Neural cell (in vitro differentiated cells): Measurements from ENCODE around the gene TPST2. TPM values are rescaled to one million over a fixed set of nuclear protein-coding genes. Genes with fewer than 3 reads are reported as not detected.

Source experiments
- H2AFZ ChIP-seq: fragments of 200-600, 300-800 bp; sonication (generic), shearing (Covaris generic); 2 replicates; pipeline ENCODE4 v1.6.0; 2014; ENCODE audit warnings: low read depth, mild to moderate bottlenecking, antibody characterized with exemption, low read length, moderate library complexity
- H3F3A ChIP-seq: fragments of 200-600 bp; shearing (Covaris generic); 2 replicates; pipeline ENCODE4 v1.6.1; 2016; ENCODE audit warnings: mild to moderate bottlenecking, moderate library complexity, mixed read lengths, antibody characterized with exemption, low read length; ENCODE audit not compliant: insufficient read depth, poor library complexity, severe bottlenecking
- H3K27ac ChIP-seq: fragments of 200-600, 300-800 bp; sonication (generic), shearing (Covaris generic); 2 replicates; pipeline ENCODE4 v1.5.1; 2014; ENCODE audit warnings: mild to moderate bottlenecking, low read length, moderate library complexity
- H3K27me3 ChIP-seq: fragments of 300-800, 200-600 bp; sonication (generic), shearing (Covaris generic); 2 replicates; pipeline ENCODE4 v1.6.0; 2014; ENCODE audit warnings: mild to moderate bottlenecking, low read depth, low read length, moderate library complexity; ENCODE audit not compliant: insufficient read depth
- H3K36me3 ChIP-seq: fragments of 300-800, 200-600 bp; sonication (generic), shearing (Covaris generic); 2 replicates; pipeline ENCODE4 v1.5.1; 2014; ENCODE audit warnings: mild to moderate bottlenecking, antibody characterized with exemption, low read length, moderate library complexity; ENCODE audit not compliant: insufficient read depth
- H3K4me2 ChIP-seq: fragments of 300-800, 200-600 bp; sonication (generic), shearing (Covaris generic); 2 replicates; pipeline ENCODE4 v1.6.0; 2014; ENCODE audit warnings: mild to moderate bottlenecking, low read length
- H3K4me3 ChIP-seq: fragments of 300-800, 200-600 bp; sonication (generic), shearing (Covaris generic); 2 replicates; pipeline ENCODE4 v1.5.1; 2014; ENCODE audit warnings: mild to moderate bottlenecking, low read length, moderate library complexity
- H3K79me2 ChIP-seq: fragments of 200-600 bp; shearing (Covaris generic); replicated peaks from 2 replicates; pipeline ENCODE4 v1.6.0; 2014; ENCODE audit warnings: mild to moderate bottlenecking, low read length, moderate library complexity; ENCODE audit not compliant: insufficient read depth
- H3K9ac ChIP-seq: fragments of 300-800, 200-600 bp; sonication (generic), shearing (Covaris generic); 2 replicates; pipeline ENCODE4 v1.6.1; 2016; ENCODE audit warnings: mild to moderate bottlenecking, low read length, mixed read lengths
- H3K9me2 ChIP-seq: fragments of 200-600 bp; shearing (Covaris generic); 2 replicates; pipeline ENCODE4 v1.6.1; 2016; ENCODE audit warnings: mild to moderate bottlenecking, low read length, mixed read lengths; ENCODE audit not compliant: insufficient read depth
- H3K9me3 ChIP-seq: fragments of 200-600, 300-800 bp; sonication (generic), shearing (Covaris generic); 2 replicates; pipeline ENCODE4 v1.6.1; 2016; ENCODE audit warnings: mild to moderate bottlenecking, mixed run types, low read length, moderate library complexity, mixed read lengths
- H4K20me1 ChIP-seq: fragments of 200-600 bp; shearing (Covaris generic); 2 replicates; pipeline ENCODE4 v1.6.1; 2016; ENCODE audit warnings: mild to moderate bottlenecking, mixed run types; ENCODE audit not compliant: insufficient read depth
- CTCF ChIP-seq: fragments of 450-650 bp; IDR thresholded peaks from 2 replicates; pipeline ENCODE4 v1.5.1; 2014; ENCODE audit warnings: antibody characterized with exemption, mild to moderate bottlenecking, moderate library complexity; ENCODE audit not compliant: poor library complexity, severe bottlenecking
- EP300 ChIP-seq: fragments of 450-650 bp; conservative IDR thresholded peaks from 2 replicates; pipeline ENCODE4 v1.6.1; 2014; ENCODE audit warnings: antibody characterized with exemption, mild to moderate bottlenecking, moderate library complexity; ENCODE audit not compliant: poor library complexity, severe bottlenecking
- EZH2 ChIP-seq: fragments of 200-600, 300-800 bp; shearing (Covaris generic), sonication (generic); IDR thresholded peaks from 2 replicates; pipeline ENCODE4 v1.6.1; 2014; ENCODE audit warnings: antibody characterized with exemption, low read length, borderline replicate concordance, mild to moderate bottlenecking; ENCODE audit not compliant: insufficient read depth, poor library complexity, severe bottlenecking
- MXI1 ChIP-seq: fragments of 450-650 bp; conservative IDR thresholded peaks from 2 replicates; pipeline ENCODE4 v1.6.1; 2014; ENCODE audit warnings: antibody characterized with exemption, mild to moderate bottlenecking; ENCODE audit not compliant: poor library complexity, severe bottlenecking
- POLR2AphosphoS5 ChIP-seq: IDR thresholded peaks from 2 replicates; pipeline ENCODE4 v1.6.1; 2012
- RAD21 ChIP-seq: fragments of 450-650 bp; conservative IDR thresholded peaks from 2 replicates; pipeline ENCODE4 v1.6.1; 2014; ENCODE audit warnings: antibody characterized with exemption, mild to moderate bottlenecking, moderate library complexity
- REST ChIP-seq: IDR thresholded peaks from 2 replicates; pipeline ENCODE4 v1.6.1; 2012; ENCODE audit warnings: borderline replicate concordance
- SMC3 ChIP-seq: fragments of 450-650 bp; conservative IDR thresholded peaks from 2 replicates; pipeline ENCODE4 v1.6.1; 2014; ENCODE audit warnings: antibody characterized with exemption, mild to moderate bottlenecking, moderate library complexity; ENCODE audit not compliant: poor library complexity
- TAF1 ChIP-seq: IDR thresholded peaks from 2 replicates; pipeline ENCODE4 v1.6.1; 2012; ENCODE audit warnings: low read depth
- polyA plus RNA-seq: library from polyadenylated mRNA; depleted of rRNA; stranded (reverse); fragments of >200 nt; gene quantifications from 2 replicates; pipeline ENCODE4 v1.2.3, GENCODE V29; 2014

Gene TPST2
- polyA plus RNA-seq, 1 donor from 2014 or later: 16.6 TPM

GRCh38 chr22:26558248-26558895 is 31.6 kb downstream of the TPST2 start:
- Histone ChIP-seq H3K79me2 (no peaks in the 10 kb centered on the region), H3K9me2 (no peaks in the 10 kb centered on the region), H3F3A (no peaks in the 10 kb centered on the region), H3K27ac (no peak overlapping the region), H2AFZ (no peak overlapping the region), H3K36me3 (no peaks in the 10 kb centered on the region), H3K4me3 (no peak overlapping the region), H3K9me3 (no peaks in the 10 kb centered on the region), H3K4me2 (no peak overlapping the region), H3K9ac (no peak overlapping the region), H4K20me1 (no peaks in the 10 kb centered on the region), H3K27me3 (no peaks in the 10 kb centered on the region)
- TF ChIP-seq EZH2: no peak
- no peak for TF ChIP-seq SMC3
- no peak for TF ChIP-seq REST
- no peak for TF ChIP-seq CTCF
- TF ChIP-seq MXI1: no peak
- TF ChIP-seq POLR2AphosphoS5: no peak
- TF ChIP-seq EP300: no peak
- TF ChIP-seq TAF1: no peak
- TF ChIP-seq RAD21: no peak

- Histone ChIP-seq H4K20me1 (no peaks in the 10 kb centered on the region), H3K79me2 (no peaks in the 10 kb centered on the region), H3K9me3 (no peaks in the 10 kb centered on the region), H3K36me3 (no peaks in the 10 kb centered on the region), H3K9me2 (no peaks in the 10 kb centered on the region), H3K4me3 (no peak overlapping the region), H3K27me3 (no peaks in the 10 kb centered on the region), H3F3A (no peaks in the 10 kb centered on the region), H3K9ac (no peak overlapping the region), H3K27ac (no peak overlapping the region), H3K4me2 (no peak overlapping the region), H2AFZ (no peak overlapping the region)
- no peak for TF ChIP-seq POLR2AphosphoS5
These were observed 33.0 kb downstream of the TPST2 start for GRCh38 chr22:26556904-26557303.

- Histone ChIP-seq H3F3A (no peaks in the 10 kb centered on the region), H3K27me3 (no peaks in the 10 kb centered on the region), H4K20me1 (no peaks in the 10 kb centered on the region), H3K27ac (no peak overlapping the region), H2AFZ (no peak overlapping the region), H3K4me3 (no peak overlapping the region), H3K4me2 (no peak overlapping the region), H3K9me2 (no peaks in the 10 kb centered on the region), H3K9me3 (no peaks in the 10 kb centered on the region), H3K79me2 (no peaks in the 10 kb centered on the region), H3K36me3 (no peaks in the 10 kb centered on the region), H3K9ac (no peak overlapping the region)
- TF ChIP-seq MXI1 (no peak), REST (no peak), TAF1 (no peak), POLR2AphosphoS5 (no peak), RAD21 (no peak), EP300 (no peak), SMC3 (no peak), EZH2 (no peak), CTCF (no peak)
These were observed 34.5 kb downstream of the TPST2 start for GRCh38 chr22:26555478-26555877.
